CD4-positive, alpha-beta memory T cell (primary cell): ENCODE results near the gene METTL25B. TPM values are rescaled to one million over a fixed set of nuclear protein-coding genes. Genes with fewer than 3 reads are reported as not detected.

Experiments used
- CTCF ChIA-PET: fragments of 350-600 bp; sonication (Branson Sonifier 250); formaldehyde crosslinking; loops from one replicate; lab custom pipeline; 2021; ENCODE audit warnings: inconsistent platforms; ENCODE audit not compliant: partially characterized antibody; lab: Charles Lee
- POLR2A ChIA-PET: fragments of 350-600 bp; sonication (Branson Sonifier 250); formaldehyde crosslinking; loops from one replicate; lab custom pipeline; 2021; ENCODE audit not compliant: partially characterized antibody; lab: Charles Lee
- DNase-seq, 5 donors: peaks; one replicate each; pipeline versions ENCODE4 v3.0.0 to v3.0.0-alpha.2; 2020 to 2022; ENCODE audit warnings: mixed read lengths in 1 of 5
- H3K27ac ChIP-seq: one replicate; pipeline ENCODE4 v1.7.0; 2013; ENCODE audit warnings: low read depth, low read length
- H3K27me3 ChIP-seq: 2 replicates; pipeline ENCODE4 v1.7.0; 2013; ENCODE audit warnings: mild to moderate bottlenecking, low read length, moderate library complexity; ENCODE audit not compliant: insufficient read depth
- H3K36me3 ChIP-seq: 2 replicates; pipeline ENCODE4 v1.7.0; 2013; ENCODE audit warnings: mild to moderate bottlenecking, low read length, moderate library complexity; ENCODE audit not compliant: insufficient read depth
- H3K4me1 ChIP-seq: 2 replicates; pipeline ENCODE4 v1.7.0; 2013; ENCODE audit warnings: mild to moderate bottlenecking, low read length, moderate library complexity; ENCODE audit not compliant: insufficient read depth
- H3K4me3 ChIP-seq, 2 donors: one replicate each; pipeline ENCODE4 v1.7.0; 2013; ENCODE audit warnings: low read length in 2 of 2, mild to moderate bottlenecking in 1 of 2
- H3K9me3 ChIP-seq, 2 donors: one replicate each; pipeline ENCODE4 v1.7.0; 2013; ENCODE audit warnings: low read length in 2 of 2, control low read depth in 1 of 2; ENCODE audit not compliant: control insufficient read depth in 1 of 2
- H3K27ac Mint-ChIP-seq, 7 donors: one replicate each; pipeline ENCODE4 v1.8.0; 2020 to 2021; ENCODE audit warnings: mixed read lengths in 7 of 7, mild to moderate bottlenecking in 6 of 7, inconsistent platforms in 3 of 7, moderate library complexity in 3 of 7
- H3K27me3 Mint-ChIP-seq, 2 donors: one replicate each; pipeline ENCODE4 v1.8.0; 2020 to 2021; ENCODE audit warnings: mixed read lengths in 2 of 2
- H3K36me3 Mint-ChIP-seq, 2 donors: one replicate each; pipeline ENCODE4 v1.8.0; 2020 to 2021; ENCODE audit warnings: mixed read lengths in 2 of 2, inconsistent platforms in 1 of 2, mild to moderate bottlenecking in 1 of 2
- H3K4me1 Mint-ChIP-seq, 4 donors: one replicate each; pipeline ENCODE4 v1.8.0; 2020 to 2021; ENCODE audit warnings: mixed read lengths in 4 of 4, mild to moderate bottlenecking in 1 of 4
- H3K4me3 Mint-ChIP-seq, 8 donors: one replicate each; pipeline ENCODE4 v1.8.0; 2020 to 2021; ENCODE audit warnings: mixed read lengths in 8 of 8, mild to moderate bottlenecking in 7 of 8, moderate library complexity in 6 of 8, inconsistent platforms in 3 of 8
- H3K9me3 Mint-ChIP-seq, 8 donors: one replicate each; pipeline ENCODE4 v1.8.0; 2020 to 2021; ENCODE audit warnings: mixed read lengths in 8 of 8, mild to moderate bottlenecking in 5 of 8, inconsistent platforms in 3 of 8, moderate library complexity in 1 of 8
- intact Hi-C: fragments of 100-400 bp; cut with micrococcal nuclease; formaldehyde crosslinking; loops from one replicate; pipeline ENCODE4 v1.15.1; 2023
- polyA plus RNA-seq, 2 donors: library from polyadenylated mRNA; unstranded; fragments of 300-500 nt; fragmentation: Illumina TruSeq; gene quantifications; one replicate each; pipeline ENCODE4 v1.2.3, GENCODE V29; 2021
- total RNA-seq, 2 experiments: library from RNA; stranded (reverse); gene quantifications; one replicate each; pipeline ENCODE4 v1.2.3, GENCODE V29; 2021

Gene METTL25B
- total and polyA plus RNA-seq, 4 experiments from 2014 or later, result 4.6 to 35.7 (median 19.0) TPM

DNA sequence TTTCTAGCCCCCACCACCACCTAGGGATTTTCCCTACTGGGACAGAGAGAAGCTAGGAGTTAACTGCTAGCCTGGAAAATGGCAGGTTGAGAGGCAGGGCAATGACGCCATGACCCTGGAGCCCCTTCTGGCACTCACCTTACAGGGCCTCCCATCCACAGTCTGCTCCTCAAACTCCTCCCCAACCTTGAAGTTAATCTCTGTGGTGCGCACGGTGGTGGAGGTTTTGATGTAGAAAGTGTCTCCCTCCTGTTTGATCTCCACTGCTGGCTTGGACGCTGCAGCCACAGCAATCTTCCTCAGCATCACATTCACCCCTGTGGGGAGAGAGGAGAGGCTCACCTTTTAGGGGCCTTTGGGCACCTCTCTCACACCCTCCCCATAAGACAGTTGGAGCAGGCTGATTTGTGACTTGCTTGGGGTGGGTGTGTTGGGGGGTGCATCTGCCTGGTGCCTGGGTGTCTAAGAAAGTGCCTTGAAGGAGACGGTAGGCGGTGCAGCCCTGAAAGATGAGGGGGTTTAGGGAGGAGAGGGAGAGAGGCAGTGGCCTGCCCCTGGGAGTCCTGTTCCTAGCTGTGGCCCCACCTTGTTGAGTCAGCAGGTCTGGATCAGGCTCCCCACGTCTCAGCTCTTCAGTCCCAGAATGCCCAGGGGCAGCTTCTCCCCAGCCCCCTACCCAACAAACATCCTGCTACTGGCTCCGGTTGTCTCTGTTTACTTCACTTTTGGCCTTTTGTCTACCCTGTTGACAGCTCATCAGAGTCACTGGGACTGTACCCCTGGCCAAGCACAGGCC lies 27.3 kb upstream of the METTL25B start:
- no peaks in the 10 kb centered on the region for H3K9me3 Mint-ChIP-seq
- Histone ChIP-seq H3K36me3 (no peaks in the 10 kb centered on the region), H3K27ac (no peak overlapping the region), H3K9me3 (no peaks in the 10 kb centered on the region), H3K4me3 (no peak overlapping the region), H3K27me3 (peaks cover 6% of the 10 kb centered on the region), H3K4me1 (peaks cover 16% of the 10 kb centered on the region)
- intact Hi-C loops, result loop anchor here (10.0 kb wide), 1 partner anchor 76 kb away; no protein-coding TSS in a partner anchor
- no peak for DNase-seq
- H3K4me3 Mint-ChIP-seq, result no peak overlapping the region
- peaks cover 13 to 33% of the 10 kb centered on the region in 2 donors for H3K27me3 Mint-ChIP-seq
- H3K27ac Mint-ChIP-seq, result no peak overlapping the region
- POLR2A ChIA-PET, result no interaction called here
- H3K36me3 Mint-ChIP-seq, result peaks cover 0 to under 1% of the 10 kb centered on the region in 2 donors
- peaks cover 0 to 20% (median 11%) of the 10 kb centered on the region in 4 donors for H3K4me1 Mint-ChIP-seq
- CTCF ChIA-PET, result interaction anchor here (0.8 to 12.1 kb wide), 4 partner anchors 10 to 73 kb away, joined by 3 to 187 read pairs (median 4); no protein-coding TSS in a partner anchor

DNA sequence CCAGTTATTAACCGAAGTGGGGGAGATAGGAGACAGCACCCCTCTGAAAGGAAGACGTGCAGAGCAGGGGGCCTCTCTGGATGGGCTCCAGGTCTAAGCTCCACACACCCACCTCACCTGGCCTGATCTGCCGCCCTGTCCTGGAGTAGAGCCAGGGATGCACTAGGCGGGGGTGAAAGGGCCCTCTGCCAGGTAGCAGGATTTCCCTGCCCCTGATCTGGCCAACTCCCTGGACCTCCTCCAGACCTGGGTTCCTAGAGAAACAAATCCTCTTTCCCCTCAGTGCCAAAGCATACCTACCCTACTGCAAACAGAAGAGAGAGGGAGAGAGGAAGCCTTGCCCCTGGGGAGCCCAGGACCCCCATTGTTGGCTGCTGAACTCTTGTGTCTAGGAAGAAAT lies 24.9 kb upstream of the METTL25B start:
- intact Hi-C loops, result loop anchor here (10.0 kb wide), 1 partner anchor 79 kb away; no protein-coding TSS in a partner anchor
- no peak for DNase-seq
- no peak overlapping the region for H3K27ac ChIP-seq
- Mint-ChIP-seq H3K27me3 (peaks cover 8 to 18% of the 10 kb centered on the region in 2 donors), H3K4me3 (no peak overlapping the region), H3K4me1 (peaks cover 8 to 43% (median 24%) of the 10 kb centered on the region in 4 donors), H3K27ac (no peak overlapping the region), H3K36me3 (peaks cover 0 to 4% of the 10 kb centered on the region in 2 donors), H3K9me3 (no peaks in the 10 kb centered on the region)
- H3K27me3 ChIP-seq, result peaks cover 6% of the 10 kb centered on the region
- ChIA-PET CTCF (interaction anchor here (12.1 kb wide), 1 partner anchor 14 kb away, joined by 187 read pairs; no protein-coding TSS in a partner anchor), POLR2A (no interaction called here)
- H3K36me3 ChIP-seq, result no peaks in the 10 kb centered on the region
- no peak overlapping the region for H3K4me3 ChIP-seq
- peaks cover 32% of the 10 kb centered on the region for H3K4me1 ChIP-seq
- no peaks in the 10 kb centered on the region for H3K9me3 ChIP-seq

DNA sequence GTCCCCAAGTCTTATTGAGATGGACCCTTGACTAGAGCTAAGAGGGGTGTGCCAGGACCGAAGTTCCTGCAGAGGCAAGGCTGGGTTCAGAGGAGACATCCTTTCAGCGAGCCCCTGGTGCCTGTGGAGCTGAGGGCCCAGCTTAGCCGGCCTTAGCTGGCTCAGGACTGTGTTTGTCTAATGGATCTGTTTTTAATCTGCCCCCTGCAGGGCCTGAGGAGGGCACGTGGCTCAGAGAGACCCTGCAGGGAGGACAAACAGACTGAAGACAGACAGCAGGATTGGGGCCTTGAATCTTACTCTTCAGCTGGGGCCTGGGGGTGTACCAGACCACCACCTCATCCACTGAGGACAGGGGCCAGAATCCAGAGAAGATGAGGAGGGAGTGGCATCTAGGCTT lies 24.5 kb upstream of the METTL25B start:
- H3K4me3 ChIP-seq, result no peak overlapping the region
- no peaks in the 10 kb centered on the region for H3K9me3 ChIP-seq
- H3K27me3 Mint-ChIP-seq, result peaks cover 8 to 17% of the 10 kb centered on the region in 2 donors
- peaks cover 32% of the 10 kb centered on the region for H3K4me1 ChIP-seq
- H3K36me3 Mint-ChIP-seq, result peaks cover 0 to 4% of the 10 kb centered on the region in 2 donors
- no peak overlapping the region for H3K27ac ChIP-seq
- H3K36me3 ChIP-seq, result no peaks in the 10 kb centered on the region
- H3K27me3 ChIP-seq, result peaks cover 6% of the 10 kb centered on the region
- peak overlapping the region in 5 of 8 donors; percentile 17 to 89 (median 46) for H3K4me3 Mint-ChIP-seq
- H3K27ac Mint-ChIP-seq, result peak overlapping the region in 1 of 7 donors; percentile 38
- no peak for DNase-seq
- H3K4me1 Mint-ChIP-seq, result peaks cover 8 to 47% (median 24%) of the 10 kb centered on the region in 4 donors
- CTCF ChIA-PET, result interaction anchor here (12.1 kb wide), 1 partner anchor 14 kb away, joined by 187 read pairs; no protein-coding TSS in a partner anchor
- H3K9me3 Mint-ChIP-seq, result no peaks in the 10 kb centered on the region
- POLR2A ChIA-PET, result no interaction called here
- intact Hi-C loops, result loop anchor here (10.0 kb wide), 1 partner anchor 79 kb away; no protein-coding TSS in a partner anchor

DNA sequence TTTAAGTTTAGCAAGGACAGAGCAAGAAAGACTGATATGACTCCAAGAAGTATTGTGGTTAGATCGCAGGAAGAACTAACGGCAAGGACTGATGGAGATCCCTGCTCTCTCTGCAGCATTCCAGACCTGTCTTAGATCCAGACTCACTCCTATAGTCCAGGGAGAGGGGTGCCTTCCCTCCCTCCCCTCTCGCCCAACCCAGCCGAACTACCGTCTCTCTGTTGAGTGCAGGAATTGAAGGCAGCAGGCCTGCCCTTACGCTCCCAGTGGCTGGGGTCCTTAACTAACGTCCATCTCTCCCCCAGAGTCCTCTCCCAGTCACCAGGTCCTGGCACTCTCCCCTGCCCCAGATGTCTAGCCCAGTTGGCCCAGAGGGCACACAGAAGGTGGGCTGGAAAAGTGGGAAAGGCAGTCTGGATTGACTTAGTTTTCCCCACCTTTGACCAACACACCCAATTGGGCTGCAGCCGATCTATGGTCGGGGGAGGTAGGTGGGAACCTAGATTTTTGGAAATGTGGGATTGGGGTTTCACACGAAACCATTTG lies 24.0 kb upstream of the METTL25B start:
- H3K36me3 Mint-ChIP-seq, result peaks cover 0 to 4% of the 10 kb centered on the region in 2 donors
- DNase-seq, result no peak
- ChIA-PET POLR2A (interaction anchor here (0.7 to 4.2 kb wide), 3 partner anchors 9 to 24 kb away, joined by 3 to 35 read pairs (median 3); partner anchors contain the start of genes ISG20L2 and METTL25B), CTCF (interaction anchor here (2.1 to 12.1 kb wide), 2 partner anchors 15 to 17 kb away, joined by 10 to 187 read pairs; no protein-coding TSS in a partner anchor)
- peak overlapping the region in 3 of 7 donors; percentile 38 to 68 (median 42) for H3K27ac Mint-ChIP-seq
- no peaks in the 10 kb centered on the region for H3K9me3 Mint-ChIP-seq
- H3K4me3 Mint-ChIP-seq, result peak overlapping the region in 7 of 8 donors; percentile 28 to 89 (median 59)
- H3K27me3 Mint-ChIP-seq, result peaks cover 6 to 14% of the 10 kb centered on the region in 2 donors
- peaks cover 8 to 47% (median 24%) of the 10 kb centered on the region in 4 donors for H3K4me1 Mint-ChIP-seq
- Histone ChIP-seq H3K27me3 (peaks cover 6% of the 10 kb centered on the region), H3K4me1 (peaks cover 32% of the 10 kb centered on the region), H3K27ac (no peak overlapping the region), H3K9me3 (no peaks in the 10 kb centered on the region), H3K36me3 (no peaks in the 10 kb centered on the region), H3K4me3 (no peak overlapping the region)
- intact Hi-C loops, result loop anchor here (10.0 kb wide), 1 partner anchor 79 kb away; no protein-coding TSS in a partner anchor

DNA sequence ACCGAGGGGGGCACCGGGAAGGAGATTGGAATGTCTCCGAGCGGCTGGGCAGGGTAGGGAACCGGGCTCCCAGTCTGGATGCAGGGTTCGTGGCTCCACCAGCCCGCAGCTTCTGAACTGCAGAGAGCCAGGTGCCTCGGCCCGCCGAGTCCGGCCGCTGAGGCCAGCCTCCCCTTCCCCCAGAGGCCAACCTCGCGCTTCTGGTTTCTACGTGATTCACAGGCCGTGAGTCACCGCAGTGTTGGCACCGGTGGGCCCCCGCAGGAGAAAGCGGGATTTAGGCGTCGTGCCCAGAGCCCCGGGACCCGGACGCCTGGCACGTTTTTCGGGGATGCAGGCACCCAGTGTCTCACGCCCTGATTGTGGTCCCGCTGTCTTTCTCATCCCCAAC lies 23.3 kb upstream of the METTL25B start:
- peak overlapping the region; percentile 88 to 96 (median 89) for H3K4me3 Mint-ChIP-seq

DNA sequence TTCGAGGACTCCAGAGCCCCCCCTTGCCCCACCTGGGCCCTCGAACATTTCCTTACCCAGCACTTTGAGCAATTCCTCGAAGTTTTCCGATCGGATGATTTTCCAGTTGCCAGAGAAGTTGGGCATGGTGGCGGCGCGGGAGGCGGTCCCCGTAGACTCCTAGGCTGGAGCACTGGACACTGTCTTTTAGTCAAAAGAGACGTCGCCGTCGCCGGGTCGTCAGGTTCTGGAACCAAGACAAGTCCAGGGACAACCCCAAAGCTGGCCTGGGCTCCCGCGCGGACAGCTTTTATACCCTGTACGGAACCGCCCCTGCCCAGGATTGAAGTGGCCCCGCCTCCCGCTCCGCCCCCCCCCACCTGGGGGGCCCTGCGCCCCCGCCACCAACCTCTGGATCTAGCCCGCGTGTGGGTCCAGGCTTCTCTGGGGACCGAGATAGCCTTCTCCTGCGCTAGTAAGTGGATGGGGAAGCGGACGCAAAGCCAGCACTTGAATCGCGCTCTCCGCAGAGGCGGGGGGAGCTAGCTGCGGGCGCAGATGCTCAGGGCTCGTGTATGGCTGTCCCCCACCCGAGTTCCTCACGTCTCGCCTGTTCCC lies 22.9 kb upstream of the METTL25B start, which contains the start of gene CRABP2:
Gene CRABP2 (minus strand): TSS at position 263 of the 597 bp plus-strand sequence. CDS start 137 bp downstream, at position 126.
- peak within 1 kb of the TSS; percentile 63 to 65 for H3K4me3 ChIP-seq

More for the DNA sequence above, 23.3 kb upstream of the METTL25B start:
- H3K9me3 ChIP-seq, result no peaks in the 10 kb centered on the region
- Mint-ChIP-seq H3K4me1 (peaks cover 8 to 47% (median 24%) of the 10 kb centered on the region in 4 donors), H3K9me3 (no peaks in the 10 kb centered on the region), H3K27me3 (peaks cover 6 to 12% of the 10 kb centered on the region in 2 donors), H3K36me3 (peaks cover 0 to 4% of the 10 kb centered on the region in 2 donors), H3K27ac (peak overlapping the region in 2 of 7 donors; percentile 68 to 84)
- H3K4me3 ChIP-seq, result peak overlapping the region; percentile 63 to 65
- CTCF ChIA-PET, result interaction anchor here (1.9 to 12.1 kb wide), 5 partner anchors 11 to 155 kb away, joined by 7 to 187 read pairs (median 25); partner anchors contain the start of genes ISG20L2 and METTL25B
- H3K36me3 ChIP-seq, result no peaks in the 10 kb centered on the region
- no peak for DNase-seq
- no peak overlapping the region for H3K27ac ChIP-seq
- intact Hi-C loops, result loop anchor here (10.0 kb wide), 1 partner anchor 80 kb away; no protein-coding TSS in a partner anchor
- POLR2A ChIA-PET, result interaction anchor here (0.7 to 4.2 kb wide), 3 partner anchors 8 to 23 kb away, joined by 3 to 35 read pairs (median 3); partner anchors contain the start of genes ISG20L2 and METTL25B
- H3K4me1 ChIP-seq, result peaks cover 32% of the 10 kb centered on the region
- peaks cover 6% of the 10 kb centered on the region for H3K27me3 ChIP-seq

More for the DNA sequence above, 22.9 kb upstream of the METTL25B start, which contains the start of gene CRABP2:
- H3K27ac ChIP-seq, result peak within 1 kb of the TSS; percentile 63
- Mint-ChIP-seq H3K4me3 (peak within 1 kb of the TSS; percentile 88 to 96 (median 89)), H3K27ac (peak within 1 kb of the TSS; percentile 84 to 94 (median 93)), H3K36me3 (peaks cover 0 to 4% of the 10 kb centered on the region in 2 donors), H3K27me3 (peaks cover 6 to 12% of the 10 kb centered on the region in 2 donors), H3K4me1 (peaks cover 8 to 47% (median 24%) of the 10 kb centered on the region in 4 donors), H3K9me3 (no peaks in the 10 kb centered on the region)
- H3K4me1 ChIP-seq, result peaks cover 32% of the 10 kb centered on the region
- intact Hi-C loops, result loop anchor here (10.0 kb wide), 1 partner anchor 81 kb away; no protein-coding TSS in a partner anchor
- ChIA-PET CTCF (interaction anchor here (0.6 to 12.1 kb wide), 20 partner anchors 8 to 259 kb away, joined by 3 to 187 read pairs (median 4); partner anchors contain the start of genes ISG20L2, METTL25B, NES and PRCC), POLR2A (interaction anchor here (1.2 to 4.2 kb wide), 9 partner anchors 12 to 65 kb away, joined by 3 to 35 read pairs (median 9); partner anchors contain the start of genes HDGF, ISG20L2, METTL25B and MRPL24)
- peak in 1 of 5 donors; percentile 63 for DNase-seq
- peaks cover 6% of the 10 kb centered on the region for H3K27me3 ChIP-seq
- H3K36me3 ChIP-seq, result no peaks in the 10 kb centered on the region
- no peaks in the 10 kb centered on the region for H3K9me3 ChIP-seq
